Adrenal gland (tissue), 12 donors: ENCODE data around the gene CACNA1E. TPM values are rescaled to one million over a fixed set of nuclear protein-coding genes. Genes with fewer than 3 reads are reported as not detected.

ENCODE experiments used
- DNase-seq, 7 donors: peaks; one replicate each; pipeline ENCODE4 v3.0.0-alpha.2; 2019 to 2020
- H3K27ac ChIP-seq, 5 donors: fragments of 200-600 bp; sonication (generic) in 4 of 5; 1 replicate in 3 of 5; 2 replicates in 2 of 5; pipeline versions ENCODE4 v1.5.1 to v1.8.0; 2016 to 2020; ENCODE audit warnings: mild to moderate bottlenecking in 1 of 5
- H3K27me3 ChIP-seq: fragments of 200-600 bp; 2 replicates; pipeline ENCODE4 v1.8.0; 2021
- H3K36me3 ChIP-seq, 2 donors: fragments of 200-600 bp; replicated peaks in 1 of 2; 1 replicate in 1 of 2; 2 replicates in 1 of 2; pipeline versions ENCODE4 v1.5.1 to v1.8.0; 2018 to 2022
- H3K4me1 ChIP-seq, 2 donors: fragments of 200-600 bp; replicated peaks in 1 of 2; 1 replicate in 1 of 2; 2 replicates in 1 of 2; pipeline versions ENCODE4 v1.5.1 to v1.8.0; 2018 to 2021
- H3K4me3 ChIP-seq, 4 donors: fragments of 200-600 bp; sonication (generic) in 3 of 4; one replicate each; pipeline ENCODE4 v1.5.1; 2016 to 2018
- H3K9me3 ChIP-seq, 3 donors: fragments of 200-600 bp; sonication (generic) in 1 of 3; replicated peaks in 1 of 3; 1 replicate in 2 of 3; 2 replicates in 1 of 3; pipeline versions ENCODE4 v1.5.1 to v1.8.0; 2016 to 2021
- CTCF ChIP-seq, 6 experiments: fragments of 450-650 bp in 4 of 6; fragments of 200-600 bp in 2 of 6; sonication (generic) in 1 of 6; IDR thresholded peaks; 1 replicate in 5 of 6; 2 replicates in 1 of 6; pipeline versions ENCODE4 v1.5.1 to v1.8.0; 2016 to 2021; ENCODE audit warnings: antibody characterized with exemption in 6 of 6, mild to moderate bottlenecking in 2 of 6, moderate library complexity in 1 of 6
- POLR2A ChIP-seq, 2 donors: fragments of 450-650 bp; IDR thresholded peaks; one replicate each; pipeline ENCODE4 v1.6.1; 2017; ENCODE audit warnings: antibody characterized with exemption in 2 of 2, mild to moderate bottlenecking in 2 of 2, moderate library complexity in 1 of 2
- WGBS, 4 donors: extraction: QIAGEN DNeasy Blood & Tissue Kit in 2 of 4; methylation state at CpG; one replicate each; pipeline versions ENCODE4 v1.1.5 to v1.1.7; 2013 to 2017; 5-methylcytosine and 5-hydroxymethylcytosine counted together
- intact Hi-C, 2 donors: fragments of 100-400 bp; cut with DNase I; formaldehyde crosslinking; loops; one replicate each; pipeline versions ENCODE4 v1.14.1 to v1.15.0; 2022 to 2023
- polyA plus RNA-seq, 3 donors: library from polyadenylated mRNA; stranded (reverse); fragments of 200-250 nt in 2 of 3; fragments of 350-450 nt in 1 of 3; fragmentation: Illumina TruSeq in 1 of 3; extraction: RNeasy Lipid Tissue Mini Kit (QIAGEN cat#74804) in 1 of 3; gene quantifications; one replicate each; pipeline ENCODE4 v1.2.3, GENCODE V29; 2013 to 2014
- total RNA-seq, 9 donors: library from RNA; depleted of rRNA in 4 of 9; stranded (reverse); fragments of >200 nt in 4 of 9; fragments of 120-200 nt in 1 of 9; fragmentation: NEBNext Ultra II Directional in 1 of 9; extraction: Animal tissue kit (Norgen Biotek cat#: 25700) in 1 of 9; gene quantifications; one replicate each; pipeline versions ENCODE4 v1.1.0 to v1.2.4, GENCODE V29; 2013 to 2023
- donor health status: healthy with polysubstance abuse.
- donor health status: Bipolar disorder and iron deficiency.
- donor health status: DM: yes; HTN: yes; CAD: no.
- donor health status: DM: no; HTN: no; CAD: no.
- donor health status: DM: no; HTN: no; CAD: no.
- donor health status: DM: yes; HTN: yes; CAD: no.

The CACNA1E gene
- total and polyA plus RNA-seq, 12 donors: 0.08 to 3.2 (median 1.3) TPM; not detected in 3

- Histone ChIP-seq H3K9me3 (no peaks in the 10 kb centered on the region), H3K27me3 (no peaks in the 10 kb centered on the region), H3K27ac (no peak overlapping the region), H3K4me3 (no peak overlapping the region), H3K4me1 (no peaks in the 10 kb centered on the region), H3K36me3 (no peaks in the 10 kb centered on the region)
- DNase-seq: no peak
- no peak for TF ChIP-seq CTCF (IDR thresholded peaks at IDR 0.05)
- no peak for TF ChIP-seq POLR2A (IDR thresholded peaks at IDR 0.05)
- intact Hi-C loops: no loop called here
- 14 to 32% (median 17%) methylated on average over 2 of the region's 2 CpGs for WGBS, 4 donors
Observed at GRCh38 chr1:181556631-181557030, 73.3 kb downstream of the CACNA1E start.

- no peaks in the 10 kb centered on the region for H3K36me3 ChIP-seq
Observed at GRCh38 chr1:181557313-181557712, 74.0 kb downstream of the CACNA1E start.

GRCh38 chr1:181558416-181558815, 75.1 kb downstream of the CACNA1E start:
- no peaks in the 10 kb centered on the region for H3K36me3 ChIP-seq
- no peak for DNase-seq
- H3K27ac ChIP-seq: no peak overlapping the region
- WGBS, 4 donors: 86 to 88% (median 88%) methylated on average over 4 of the region's 4 CpGs
- H3K9me3 ChIP-seq: no peaks in the 10 kb centered on the region
- H3K4me1 ChIP-seq: no peaks in the 10 kb centered on the region
- H3K4me3 ChIP-seq: no peak overlapping the region
- no peak for TF ChIP-seq POLR2A (IDR thresholded peaks at IDR 0.05)
- no peak for TF ChIP-seq CTCF (IDR thresholded peaks at IDR 0.05)
- H3K27me3 ChIP-seq: no peaks in the 10 kb centered on the region
- intact Hi-C loops: no loop called here

More at GRCh38 chr1:181557313-181557712, 74.0 kb downstream of the CACNA1E start:
- no peak overlapping the region for H3K27ac ChIP-seq
- H3K4me3 ChIP-seq: no peak overlapping the region
- WGBS, 4 donors: 51 to 56% (median 53%) methylated on average over 4 of the region's 4 CpGs
- no peaks in the 10 kb centered on the region for H3K4me1 ChIP-seq
- no peak for DNase-seq
- intact Hi-C loops: no loop called here
- no peaks in the 10 kb centered on the region for H3K27me3 ChIP-seq
- no peak for TF ChIP-seq POLR2A (IDR thresholded peaks at IDR 0.05)
- no peak for TF ChIP-seq CTCF (IDR thresholded peaks at IDR 0.05)
- no peaks in the 10 kb centered on the region for H3K9me3 ChIP-seq

GRCh38 chr1:181559142-181559541, 75.8 kb downstream of the CACNA1E start:
- Histone ChIP-seq H3K9me3 (no peaks in the 10 kb centered on the region), H3K36me3 (no peaks in the 10 kb centered on the region), H3K27ac (no peak overlapping the region), H3K27me3 (no peaks in the 10 kb centered on the region), H3K4me3 (no peak overlapping the region), H3K4me1 (no peaks in the 10 kb centered on the region)
- TF ChIP-seq CTCF (IDR thresholded peaks at IDR 0.05): no peak
- no peak for TF ChIP-seq POLR2A (IDR thresholded peaks at IDR 0.05)
- DNase-seq: no peak
- WGBS, 4 donors: 0 to 33% (median 7%) methylated on average over 1 of the region's 1 CpG
- intact Hi-C loops: no loop called here
